Non-pigmented ciliary epithelial cell (primary cell): ENCODE measurements around the gene FGD2.
"Not testable (repeated sequence)": the region's sequence is repeated elsewhere in the genome, so short reads cannot be mapped to it uniquely, and the experiment has no call there.

Experiments
- DNase-seq: peaks from one replicate; pipeline ENCODE4 v3.0.0-alpha.2; 2010; ENCODE audit warnings: low read depth

The FGD2 gene

DNA sequence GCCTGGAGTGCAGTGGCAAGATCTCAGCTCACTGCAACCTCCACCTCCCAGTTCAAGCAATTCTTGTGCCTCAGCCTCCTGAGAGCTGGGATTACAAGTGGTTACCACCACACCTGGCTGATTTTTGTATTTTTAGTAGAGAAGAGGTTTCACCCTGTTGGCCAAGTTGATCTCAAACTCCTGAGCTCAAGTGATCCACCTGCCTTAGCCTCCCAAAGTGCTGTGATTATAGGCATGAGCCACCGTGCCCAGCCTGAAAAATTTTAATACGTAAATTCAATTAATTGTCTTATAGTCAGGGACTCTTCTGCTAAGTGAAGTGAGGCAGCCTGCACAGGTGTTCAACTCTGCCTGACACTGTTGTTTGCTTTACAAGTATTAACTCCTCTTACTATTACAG is 15.1 kb upstream of the FGD2 start:
- not testable (repeated sequence) for DNase-seq

DNA sequence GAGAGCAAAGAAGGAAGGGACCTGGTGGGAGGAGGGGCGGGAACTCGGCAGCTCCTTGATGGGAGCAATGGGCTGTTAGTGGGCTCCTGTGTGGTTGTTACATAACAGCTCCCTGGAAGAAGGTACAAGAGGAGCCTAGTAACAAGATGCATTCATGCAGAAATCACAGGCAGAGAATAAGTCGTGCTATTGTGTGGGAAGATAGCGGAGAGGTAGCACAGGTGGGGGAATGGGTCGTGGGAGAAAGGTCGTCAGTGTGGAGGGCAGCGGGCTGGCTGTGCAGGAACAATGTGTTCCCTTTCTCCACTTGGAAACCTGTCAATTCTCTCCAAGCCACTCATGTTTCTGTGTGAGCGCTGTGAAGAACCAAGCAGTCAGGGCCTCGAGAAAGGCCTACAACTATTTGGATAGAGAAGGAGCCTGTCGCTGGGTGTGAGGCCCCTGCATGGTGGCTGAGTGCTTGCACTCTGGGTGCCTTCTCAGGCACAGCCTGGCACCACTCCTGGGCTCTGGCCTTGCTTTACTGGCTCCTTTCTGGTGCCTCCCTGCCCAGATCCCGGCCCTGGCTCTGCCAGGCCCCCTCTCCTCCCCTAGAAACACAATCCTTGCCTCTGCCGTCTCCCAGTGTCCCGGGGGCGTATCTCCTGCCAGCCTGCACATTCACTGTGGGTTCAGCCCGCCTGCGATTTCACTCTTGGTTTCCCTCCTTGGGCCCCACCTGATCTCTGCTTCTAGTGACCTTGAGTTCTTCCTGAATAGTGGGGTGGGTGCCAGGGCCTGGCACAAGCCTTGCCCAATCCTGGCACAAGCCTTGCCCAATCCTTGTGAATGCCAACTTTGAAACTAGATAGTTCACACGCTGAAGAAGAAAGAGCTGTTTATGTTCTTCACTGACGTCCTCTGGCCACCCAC is 7.4 kb upstream of the FGD2 start:
- no peak for DNase-seq

DNA sequence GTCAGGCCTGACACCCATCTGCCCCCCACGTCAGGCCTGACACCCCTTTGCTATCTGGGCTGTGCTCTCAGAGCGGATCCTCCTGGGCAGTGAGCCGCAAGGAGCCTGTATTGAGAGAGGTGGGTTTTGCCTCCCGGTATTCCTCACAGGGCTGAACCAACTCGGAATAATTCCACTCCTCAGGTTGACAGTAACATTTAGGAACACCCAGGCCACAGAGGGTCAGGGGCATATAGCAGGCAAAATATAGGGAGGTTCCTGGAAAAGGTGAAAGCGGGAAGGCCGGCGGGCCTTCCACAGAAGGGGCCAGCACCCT is 6.8 kb upstream of the FGD2 start:
- no peak for DNase-seq

DNA sequence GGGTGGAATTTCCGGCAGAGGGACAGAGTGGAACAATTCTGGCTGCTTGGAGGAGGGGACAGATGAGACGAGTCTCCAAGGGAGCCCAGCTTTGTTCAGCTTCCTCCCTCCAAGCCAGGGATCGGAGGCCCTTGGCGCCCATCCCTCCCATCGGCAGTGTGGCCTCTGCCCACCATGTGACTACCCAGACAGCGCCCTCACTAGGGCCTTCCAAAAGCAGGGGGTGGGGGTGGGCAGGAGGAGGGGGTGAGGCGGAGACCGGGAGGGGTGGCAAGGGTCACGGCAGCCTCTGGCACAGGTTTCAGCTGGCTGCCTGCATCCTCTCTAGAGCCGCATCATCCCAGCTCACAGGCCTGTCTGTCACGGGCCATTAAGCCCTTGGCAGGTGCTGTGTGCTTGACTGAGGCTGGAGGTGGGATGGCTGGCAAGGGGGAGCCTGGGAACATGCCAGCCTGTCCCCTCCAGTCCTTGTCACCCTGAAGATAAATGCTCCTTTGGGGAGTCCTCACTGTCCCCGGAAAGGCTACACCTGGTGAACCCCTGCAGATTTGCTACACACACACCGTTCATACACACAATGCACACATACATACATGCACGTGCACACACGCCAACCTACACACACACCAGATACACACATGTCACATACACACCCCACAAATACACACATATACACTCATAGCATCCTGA is 6.2 kb upstream of the FGD2 start:
- DNase-seq, result no peak

DNA sequence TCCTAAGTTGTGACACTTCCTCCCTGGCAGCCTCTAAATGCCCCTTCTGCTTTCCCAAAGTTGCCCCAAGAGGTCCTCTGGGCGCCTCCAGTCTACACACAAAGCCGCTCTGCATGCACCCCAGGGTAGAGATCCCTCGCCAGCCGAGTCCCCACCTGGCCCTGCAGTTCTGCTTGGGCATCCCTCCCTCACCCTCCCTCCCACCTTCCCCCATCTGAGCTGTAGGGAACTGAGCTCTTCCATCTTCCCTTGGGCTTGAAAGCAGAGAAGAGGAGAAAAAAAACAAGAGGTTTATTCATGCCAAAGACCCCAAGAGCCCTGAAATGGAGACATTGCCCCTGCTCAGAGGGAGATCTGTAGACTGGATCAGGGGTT is 5.7 kb upstream of the FGD2 start:
- DNase-seq, result no peak

DNA sequence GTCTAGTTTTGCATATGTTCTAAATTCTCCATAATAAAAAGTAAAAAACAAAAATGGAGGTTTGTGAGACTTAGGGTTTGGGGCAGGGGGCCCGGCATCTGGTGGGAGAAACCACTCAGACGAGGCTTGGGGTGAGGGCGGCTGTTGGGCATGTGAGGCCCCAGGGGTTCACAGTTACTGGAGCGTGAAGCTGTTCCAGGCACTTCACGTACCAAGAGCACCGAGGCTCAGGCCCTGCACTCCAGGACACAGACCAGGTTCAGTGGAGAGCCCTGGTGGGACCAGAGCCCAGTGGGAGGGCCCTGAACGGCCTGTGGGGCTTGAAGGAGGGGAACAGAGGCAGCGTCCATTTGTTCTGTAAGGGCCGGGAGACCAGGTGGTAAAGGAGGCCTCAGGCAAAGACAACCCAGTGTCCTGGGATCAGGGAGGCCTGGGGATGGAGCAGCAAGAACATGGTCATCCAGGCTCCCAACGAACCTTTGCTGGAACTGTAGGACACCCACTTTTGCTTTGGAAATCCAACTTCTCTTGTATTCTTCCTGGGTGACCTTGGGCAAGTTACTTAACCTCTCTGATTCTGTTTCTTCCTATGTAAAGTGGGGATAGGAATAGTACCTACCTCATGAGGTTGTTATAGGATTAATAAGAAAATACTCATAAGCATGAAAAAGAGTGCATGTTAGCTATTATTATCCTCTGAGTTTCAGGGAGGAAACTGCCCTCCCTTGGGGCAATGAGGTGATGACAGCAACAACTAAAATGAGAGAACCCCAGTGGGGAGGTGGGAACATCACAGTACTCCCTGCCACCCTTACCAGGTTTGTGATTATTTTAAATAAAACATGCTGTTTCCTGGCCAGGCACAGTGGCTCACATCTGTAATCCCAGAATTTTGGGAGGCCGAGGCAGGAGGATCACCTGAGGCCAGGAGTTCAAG is 1.1 kb upstream of the FGD2 start:
- no peak for DNase-seq

DNA sequence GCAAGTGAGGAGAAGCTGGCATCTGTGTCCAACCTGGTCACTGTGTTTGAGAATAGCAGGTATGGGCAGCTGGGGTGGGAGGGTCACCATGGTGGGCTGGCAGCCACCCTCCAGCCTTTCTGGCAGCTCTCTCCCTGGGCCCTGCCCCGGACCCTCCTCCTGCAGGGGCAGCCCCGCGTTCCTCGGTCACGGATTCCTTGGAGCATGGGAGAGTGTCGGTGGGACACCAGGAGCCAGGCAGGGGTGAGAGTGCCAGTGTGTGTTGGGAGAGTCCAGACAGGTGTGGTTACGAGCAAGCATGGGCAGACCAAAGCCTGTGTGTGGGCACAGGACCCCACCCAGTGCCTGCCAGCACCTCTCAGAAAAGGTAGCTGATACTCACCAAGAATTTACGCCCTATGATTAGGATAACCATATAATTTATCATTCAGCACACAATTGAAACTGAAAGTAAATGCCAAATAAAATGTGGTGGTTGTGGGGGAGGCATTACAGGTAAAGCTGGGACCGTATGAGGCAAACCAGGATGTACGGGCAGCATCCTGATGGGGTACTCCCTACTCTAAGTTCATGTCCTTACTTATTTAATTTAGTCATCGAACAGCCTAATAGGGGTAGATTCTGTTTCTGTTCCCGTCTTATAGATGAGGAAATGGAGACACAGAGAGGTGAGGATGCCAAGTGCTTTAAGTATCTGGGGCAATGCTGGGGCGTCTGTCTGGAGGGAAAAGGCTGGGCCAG is 542 bp downstream of the FGD2 start:
- DNase-seq, result no peak

DNA sequence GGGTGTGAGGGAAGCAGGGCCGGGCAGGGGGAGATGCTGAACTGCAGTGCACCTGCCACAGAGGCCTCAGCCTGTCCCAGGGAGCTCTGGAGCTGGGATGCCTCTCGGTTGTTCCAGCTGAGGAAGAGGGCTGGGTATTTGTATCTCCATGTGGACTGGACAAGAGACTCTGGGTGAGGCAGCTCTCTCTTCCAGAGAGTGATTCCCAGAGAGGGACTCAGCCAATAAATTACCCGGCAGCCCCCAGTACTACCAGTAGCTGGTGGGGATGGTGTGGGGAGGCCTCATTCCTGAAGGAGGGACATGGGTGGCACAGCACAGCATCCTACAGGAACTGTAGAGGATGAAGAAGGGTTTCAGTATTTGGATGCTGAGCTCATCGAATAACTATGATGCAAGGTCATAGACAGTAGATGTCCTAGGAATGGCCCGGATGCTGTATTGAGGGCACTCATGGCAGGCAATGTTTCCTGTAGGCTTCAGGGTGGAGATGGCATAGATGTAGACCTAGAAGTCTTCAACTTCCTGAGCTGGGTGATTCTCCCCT is 1.4 kb downstream of the FGD2 start:
- DNase-seq, result no peak

DNA sequence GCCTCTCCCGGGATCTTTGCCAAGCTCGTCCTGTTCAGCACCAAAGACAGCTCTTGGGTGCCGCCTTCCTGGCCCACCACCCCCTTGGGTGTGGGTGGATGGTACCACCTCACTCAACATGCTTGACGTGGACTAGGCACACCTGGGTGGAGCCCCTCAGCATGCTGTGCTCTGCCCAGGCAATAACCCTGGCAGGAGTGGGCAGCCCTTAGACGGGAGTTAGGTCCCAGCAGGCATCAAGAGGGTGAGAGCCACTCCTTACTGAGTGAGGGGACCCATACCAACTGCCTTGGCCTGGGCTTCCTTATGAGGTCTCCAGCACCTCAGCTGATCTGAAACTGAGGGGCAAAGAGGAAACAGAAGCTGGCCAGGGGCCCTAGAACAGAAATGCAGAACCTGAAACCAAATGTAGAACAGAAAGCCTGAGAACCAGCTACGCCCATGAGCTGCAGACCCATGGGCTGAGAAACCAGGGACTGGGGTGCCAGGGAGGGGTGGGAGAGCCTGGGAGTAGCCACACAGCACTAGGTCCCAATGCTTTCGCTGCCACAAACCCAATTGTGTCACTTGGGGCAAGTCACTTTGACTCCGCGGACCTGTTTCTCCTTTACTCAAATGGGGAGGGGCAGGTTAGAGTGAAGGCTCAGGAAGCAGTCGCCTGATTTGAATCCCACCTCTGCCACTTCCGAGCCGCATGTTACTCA is 2.0 kb downstream of the FGD2 start:
- DNase-seq, result no peak

DNA sequence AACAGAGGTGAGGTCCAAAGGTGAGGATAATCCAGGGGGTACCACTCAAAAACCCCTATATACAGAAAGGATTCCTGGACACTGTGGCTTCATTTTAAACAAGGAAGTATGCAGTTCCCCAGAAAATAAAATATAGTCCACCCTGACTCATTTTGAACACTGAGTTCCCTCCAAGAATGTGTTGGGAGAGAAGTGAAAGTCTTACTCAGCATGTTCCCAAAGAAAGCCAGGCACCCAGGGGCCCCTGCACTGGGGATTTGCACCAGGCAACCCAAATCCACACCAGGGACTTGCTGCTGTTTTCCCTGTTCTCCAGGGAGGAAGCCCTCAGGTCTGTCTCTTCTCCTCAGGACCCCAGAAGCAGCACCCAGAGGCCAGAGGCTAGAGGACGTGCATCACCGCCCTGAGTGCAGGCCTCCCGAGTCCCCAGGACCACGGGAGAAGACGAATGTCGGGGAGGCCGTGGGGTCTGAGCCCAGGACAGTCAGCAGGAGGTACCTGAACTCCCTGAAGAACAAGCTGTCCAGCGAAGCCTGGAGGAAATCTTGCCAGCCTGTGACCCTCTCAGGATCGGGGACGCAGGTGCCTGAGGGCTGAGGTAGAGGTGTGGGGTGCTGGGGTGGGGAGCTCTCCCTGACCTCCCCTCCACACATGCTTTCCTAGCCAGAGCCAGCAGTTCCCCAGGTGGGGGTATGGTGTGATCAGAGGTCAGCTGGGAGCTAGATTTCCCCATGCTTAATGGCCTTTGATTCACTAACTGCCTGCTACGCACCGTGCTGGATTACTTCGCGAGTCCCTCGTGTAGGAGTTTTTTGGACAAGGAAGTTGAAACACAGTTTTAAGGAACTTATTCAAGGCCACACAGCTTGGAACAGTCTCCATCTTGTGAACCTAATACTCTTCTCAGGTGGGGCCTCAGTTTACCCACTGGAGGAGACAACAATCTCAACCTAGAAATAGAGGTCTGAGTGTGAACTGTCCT is 3.3 kb downstream of the FGD2 start:
- no peak for DNase-seq

DNA sequence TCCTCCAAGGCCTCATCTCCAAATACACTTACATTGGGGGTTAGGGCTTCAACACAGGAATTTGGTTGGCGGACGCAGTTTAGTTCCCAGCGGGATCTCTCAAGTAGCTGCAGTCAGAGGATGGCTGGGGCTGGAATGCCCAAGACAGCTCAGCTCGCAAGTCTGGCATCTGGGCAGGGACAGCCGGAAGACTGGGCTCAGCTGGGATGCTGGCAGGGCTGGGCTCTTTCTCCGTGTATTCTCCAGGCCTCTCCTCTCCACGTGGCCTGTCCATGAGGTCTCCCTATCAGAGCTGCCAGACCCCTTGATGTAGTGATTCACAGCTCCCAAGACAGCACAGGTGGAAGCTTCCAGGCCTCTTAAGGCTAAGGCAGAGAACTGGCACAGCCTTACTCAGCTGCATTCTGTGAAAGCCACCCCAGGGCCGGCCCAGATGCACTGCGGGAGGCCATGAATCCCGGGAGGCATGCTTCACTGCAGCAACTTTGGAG is 5.0 kb downstream of the FGD2 start:
- no peak for DNase-seq

DNA sequence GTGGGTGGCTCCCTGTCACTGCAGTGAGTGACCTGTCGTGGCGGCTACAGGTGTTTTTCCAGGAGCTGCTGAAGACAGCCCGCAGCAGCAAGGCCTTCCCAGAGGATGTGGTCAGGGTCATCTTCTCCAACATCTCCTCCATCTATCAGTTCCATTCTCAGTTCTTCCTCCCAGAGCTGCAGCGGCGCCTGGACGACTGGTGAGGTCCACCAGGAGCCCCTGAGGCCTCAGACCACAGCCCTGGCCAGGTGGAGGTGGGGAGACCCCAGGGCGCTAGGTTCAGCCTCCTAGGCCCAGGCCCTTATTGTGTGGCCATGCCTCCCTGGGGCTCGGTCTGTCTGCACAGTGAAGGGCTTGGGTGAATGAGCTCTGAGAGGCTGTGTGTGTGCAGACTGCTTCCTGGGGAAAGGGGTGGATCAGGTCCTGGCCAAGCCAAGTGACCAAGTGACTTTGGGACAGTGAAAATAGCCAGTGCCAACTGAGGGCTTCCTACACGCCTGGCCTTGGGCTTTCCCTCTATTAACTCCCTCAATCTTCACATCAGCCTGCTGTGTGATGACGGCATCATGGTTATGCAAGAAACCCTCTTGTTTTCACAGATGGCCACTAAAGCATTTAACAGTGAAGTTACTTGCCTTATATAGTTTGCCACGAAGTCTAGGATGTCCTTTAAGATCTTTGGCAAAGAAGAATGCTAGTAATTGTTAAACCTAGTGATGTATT is 6.4 kb downstream of the FGD2 start:
- DNase-seq, result peak; percentile 46

DNA sequence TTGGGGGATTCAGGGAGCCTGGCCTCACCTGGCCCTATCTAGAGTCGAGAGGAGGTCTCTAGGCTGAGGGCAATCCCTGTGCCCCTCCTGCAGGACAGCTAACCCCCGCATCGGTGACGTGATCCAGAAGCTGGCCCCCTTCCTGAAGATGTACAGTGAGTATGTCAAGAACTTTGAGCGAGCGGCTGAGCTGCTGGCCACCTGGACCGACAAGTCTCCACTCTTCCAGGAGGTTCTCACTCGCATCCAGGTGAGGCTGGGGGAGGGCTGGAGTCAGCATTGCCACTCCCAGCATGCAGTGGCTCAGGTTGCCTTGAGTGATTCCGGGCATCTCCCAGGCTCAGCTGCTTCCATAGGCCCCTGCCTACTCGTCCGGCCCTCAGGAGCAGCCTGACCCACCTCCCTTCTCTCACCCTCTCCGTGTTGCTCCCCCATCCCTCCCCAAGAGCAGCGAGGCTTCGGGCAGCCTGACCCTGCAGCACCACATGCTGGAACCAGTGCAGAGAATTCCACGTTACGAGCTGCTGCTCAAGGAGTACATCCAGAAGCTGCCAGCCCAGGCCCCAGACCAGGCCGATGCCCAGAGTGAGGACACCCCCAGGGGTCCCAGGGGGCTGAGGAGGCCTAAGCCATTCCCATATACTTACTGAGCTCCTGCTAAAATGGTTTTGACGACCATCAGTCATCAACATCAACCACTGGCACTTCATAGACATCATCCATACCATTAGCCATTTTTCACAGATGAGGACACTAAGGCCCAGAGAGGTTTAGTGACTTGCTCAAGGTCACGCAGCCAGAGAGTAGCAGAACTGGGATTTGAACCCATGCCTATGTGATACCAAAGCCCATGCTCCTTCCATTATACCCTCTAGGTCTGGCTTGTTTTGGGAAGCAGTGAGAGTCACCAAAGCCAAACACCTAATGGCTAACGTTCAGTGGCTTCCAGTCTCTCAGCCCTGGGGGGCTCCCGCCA is 8.3 kb downstream of the FGD2 start:
- DNase-seq, result no peak

DNA sequence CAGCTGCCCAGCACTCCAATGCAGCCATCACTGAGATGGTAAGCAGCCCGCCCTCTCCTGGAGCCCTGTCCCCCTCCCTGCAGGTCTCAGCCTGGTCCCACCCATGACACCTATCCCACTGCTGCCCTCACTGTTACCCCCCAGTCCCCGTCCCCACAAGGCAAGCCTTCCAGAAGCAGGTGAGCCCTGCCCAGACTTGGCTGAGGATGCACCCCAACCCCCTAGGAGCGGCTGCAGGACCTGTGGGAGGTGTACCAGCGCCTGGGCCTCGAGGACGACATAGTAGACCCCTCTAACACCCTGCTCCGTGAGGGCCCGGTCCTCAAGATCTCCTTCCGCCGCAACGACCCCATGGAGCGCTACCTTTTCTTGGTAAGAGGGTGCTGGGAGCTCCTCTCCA is 9.2 kb downstream of the FGD2 start:
- DNase-seq, result no peak

DNA sequence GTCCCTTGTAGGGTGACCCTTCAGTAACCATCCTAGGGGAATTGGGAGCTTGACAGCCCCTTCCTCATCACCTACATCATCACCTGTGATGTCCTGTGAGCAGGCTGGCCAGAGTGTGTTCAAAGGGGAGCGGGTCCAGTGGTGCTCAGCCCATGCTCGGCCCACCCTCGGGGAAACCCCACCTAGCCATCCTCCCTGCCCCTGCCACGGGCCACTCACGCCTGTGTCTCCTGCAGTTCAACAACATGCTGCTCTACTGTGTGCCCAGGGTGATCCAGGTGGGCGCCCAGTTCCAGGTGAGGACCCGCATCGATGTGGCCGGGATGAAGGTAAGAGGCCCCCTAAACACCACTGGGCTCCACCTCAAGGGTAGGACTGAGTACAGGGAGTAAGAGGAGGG is 10.1 kb downstream of the FGD2 start:
- no peak for DNase-seq

DNA sequence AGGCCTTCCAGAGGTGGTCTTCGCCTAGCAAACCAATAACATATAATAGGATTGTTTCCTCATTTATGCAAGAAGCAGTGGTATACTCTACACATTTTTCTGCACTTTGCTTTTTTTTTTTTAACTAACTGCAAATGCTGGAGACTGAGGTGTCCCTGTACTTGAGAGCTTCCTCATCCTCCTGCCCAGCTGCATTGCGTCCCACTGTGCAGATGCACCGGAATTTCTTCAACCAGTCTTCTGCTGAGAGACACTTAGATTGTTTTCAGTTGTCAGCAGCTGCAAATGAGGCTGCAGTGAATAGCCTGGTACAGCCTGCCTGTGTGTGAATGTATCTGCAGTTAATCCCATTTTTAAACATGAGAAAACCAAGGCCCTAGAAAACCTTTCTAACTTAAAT is 11.5 kb downstream of the FGD2 start:
- DNase-seq, result no peak

DNA sequence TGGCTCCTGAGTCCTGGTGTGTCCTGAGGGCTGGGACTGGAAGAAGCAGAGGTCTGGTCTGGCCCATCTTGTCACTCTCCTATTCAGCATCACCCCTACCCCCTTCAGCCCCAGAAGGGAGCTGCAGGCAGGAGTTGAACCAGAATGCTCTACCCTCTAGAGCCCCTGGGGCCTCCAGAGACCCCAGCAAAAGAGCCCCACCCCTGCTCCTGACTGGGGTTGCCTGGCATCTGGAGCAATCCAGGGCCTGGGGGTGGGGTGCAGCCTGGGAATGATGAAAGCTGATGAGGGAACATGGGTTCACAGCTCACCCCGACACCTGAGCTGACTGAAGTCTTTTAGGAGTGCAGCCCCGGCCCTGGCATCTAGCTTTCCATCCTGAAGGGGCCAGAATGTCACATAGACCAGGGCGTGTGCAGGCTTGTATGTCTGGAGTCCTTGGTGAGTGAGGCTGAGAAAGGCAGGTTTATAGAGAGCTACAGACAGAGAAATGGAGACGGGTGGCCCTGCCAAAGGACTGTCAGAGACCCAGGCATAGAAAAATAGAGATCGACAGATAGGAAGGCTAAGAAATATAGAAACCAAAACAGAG is 12.2 kb downstream of the FGD2 start:
- DNase-seq, result no peak
